ENCODE results near the gene UBR3.
"Not testable (repeated sequence)": the region's sequence is repeated elsewhere in the genome, so short reads cannot be mapped to it uniquely, and the experiment has no call there.

GRCh38 chr2:170119326-170119725 is 292.1 kb downstream of the UBR3 start:
- TF ChIP-seq CTCF, POLR2AphosphoS5, POLR2A, EP300 (IDR thresholded peaks at IDR 0.05): not testable (repeated sequence)
